Smooth muscle cell (in vitro differentiated cells): ENCODE measurements around the gene UQCRC1. TPM values are rescaled to one million over a fixed set of nuclear protein-coding genes. Genes with fewer than 3 reads are reported as not detected.

Experiments used
- DNase-seq: peaks from one replicate; lab custom pipeline; 2025; ENCODE audit not compliant: unreplicated experiment; lab: John Stamatoyannopoulos, UW
- H2AFZ ChIP-seq: fragments of 200-600 bp; sonication (generic); 2 replicates; pipeline ENCODE4 v1.6.0; 2016; ENCODE audit warnings: antibody characterized with exemption, low read depth, mild to moderate bottlenecking
- H3F3A ChIP-seq: fragments of 200-600 bp; sonication (generic); 2 replicates; pipeline ENCODE4 v1.6.0; 2017; ENCODE audit warnings: antibody characterized with exemption, low read depth
- H3K27ac ChIP-seq: fragments of 200-600 bp; sonication (generic); 2 replicates; pipeline ENCODE4 v1.5.1; 2016; ENCODE audit warnings: low read depth, mild to moderate bottlenecking
- H3K27me3 ChIP-seq: fragments of 200-600 bp; sonication (generic); 2 replicates; pipeline ENCODE4 v1.6.1; 2016; ENCODE audit warnings: low read depth, mild to moderate bottlenecking
- H3K36me3 ChIP-seq: fragments of 200-600 bp; sonication (generic); 2 replicates; pipeline ENCODE4 v1.5.1; 2016; ENCODE audit warnings: low read depth
- H3K4me1 ChIP-seq: fragments of 200-600 bp; sonication (generic); 2 replicates; pipeline ENCODE4 v1.5.1; 2016; ENCODE audit warnings: low read depth
- H3K4me2 ChIP-seq: fragments of 200-600 bp; sonication (generic); 2 replicates; pipeline ENCODE4 v1.6.0; 2016; ENCODE audit warnings: mild to moderate bottlenecking
- H3K4me3 ChIP-seq: fragments of 200-600 bp; sonication (generic); 2 replicates; pipeline ENCODE4 v1.5.1; 2016; ENCODE audit warnings: mild to moderate bottlenecking
- H3K79me2 ChIP-seq: fragments of 200-600 bp; sonication (generic); 2 replicates; pipeline ENCODE4 v1.6.0; 2016; ENCODE audit warnings: low read depth, mild to moderate bottlenecking
- H3K9ac ChIP-seq: fragments of 200-600 bp; sonication (generic); 2 replicates; pipeline ENCODE4 v1.6.0; 2016; ENCODE audit warnings: low read depth
- H3K9me3 ChIP-seq: fragments of 200-600 bp; sonication (generic); replicated peaks from 2 replicates; pipeline ENCODE4 v1.5.1; 2016; ENCODE audit warnings: low read depth
- H4K20me1 ChIP-seq: fragments of 200-600 bp; sonication (generic); 2 replicates; pipeline ENCODE4 v1.6.0; 2016; ENCODE audit warnings: low read depth
- WGBS: methylation state at CpG from one replicate; pipeline ENCODE4 v1.1.7; 2016; ENCODE audit warnings: low lambda C conversion rate; 5-methylcytosine and 5-hydroxymethylcytosine counted together
- polyA plus RNA-seq: library from polyadenylated mRNA; unstranded; fragments of >200 nt; fragmentation: Nextera tagmentation; extraction: Ambion mirVana; gene quantifications from 2 replicates; pipeline ENCODE4 v1.2.1, GENCODE V29; 2016
- total RNA-seq: library from RNA; depleted of rRNA; stranded (reverse); fragments of >200 nt; gene quantifications from 2 replicates; pipeline ENCODE4 v1.2.3, GENCODE V29; 2014
- TF ChIP-seq, protein P1 (sequence below): fragments of 200-600 bp; sonication (generic); IDR thresholded peaks from 2 replicates; pipeline ENCODE4 v1.5.1; 2017; ENCODE audit warnings: borderline replicate concordance, mild to moderate bottlenecking, antibody characterized with exemption; ENCODE audit not compliant: insufficient read depth, poor library complexity, severe bottlenecking

The UQCRC1 gene
- total and polyA plus RNA-seq, 2 experiments from 2014 or later, result 206 to 425 TPM

DNA sequence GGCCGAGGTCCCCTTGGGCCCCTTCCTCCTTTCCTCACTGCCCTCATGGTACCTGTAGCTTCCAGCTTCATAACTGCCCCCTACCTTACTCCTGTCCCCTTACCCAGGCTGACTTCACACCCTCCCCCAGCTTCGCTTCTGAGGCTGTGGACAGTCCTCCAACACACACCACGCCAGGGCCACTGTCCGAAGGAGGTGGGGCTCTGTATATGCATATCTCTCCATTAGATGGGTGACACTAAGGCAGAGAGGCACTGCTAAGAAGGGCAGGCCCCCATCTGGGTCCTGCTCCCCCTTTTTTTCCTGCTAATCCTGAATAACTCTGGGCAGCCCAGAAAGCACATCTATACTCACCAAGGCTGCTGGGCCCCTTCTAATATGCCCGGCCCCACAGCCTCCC lies 13.3 kb downstream of the UQCRC1 start:
- Histone ChIP-seq H3K36me3 (no peaks in the 10 kb centered on the region), H3K4me2 (peak overlapping the region; percentile 61), H3K4me1 (peaks cover 20% of the 10 kb centered on the region), H3K79me2 (peaks cover 15% of the 10 kb centered on the region), H3K4me3 (no peak overlapping the region), H3K27me3 (no peaks in the 10 kb centered on the region), H4K20me1 (peaks cover 21% of the 10 kb centered on the region), H3K9me3 (no peaks in the 10 kb centered on the region), H3K27ac (peak overlapping the region; percentile 100), H2AFZ (no peak overlapping the region), H3F3A (peaks cover 39% of the 10 kb centered on the region), H3K9ac (peak overlapping the region; percentile 91)
- no peak for DNase-seq
- WGBS, result 55% methylated on average over 5 of the region's 5 CpGs
- TF ChIP-seq, protein P1, sequence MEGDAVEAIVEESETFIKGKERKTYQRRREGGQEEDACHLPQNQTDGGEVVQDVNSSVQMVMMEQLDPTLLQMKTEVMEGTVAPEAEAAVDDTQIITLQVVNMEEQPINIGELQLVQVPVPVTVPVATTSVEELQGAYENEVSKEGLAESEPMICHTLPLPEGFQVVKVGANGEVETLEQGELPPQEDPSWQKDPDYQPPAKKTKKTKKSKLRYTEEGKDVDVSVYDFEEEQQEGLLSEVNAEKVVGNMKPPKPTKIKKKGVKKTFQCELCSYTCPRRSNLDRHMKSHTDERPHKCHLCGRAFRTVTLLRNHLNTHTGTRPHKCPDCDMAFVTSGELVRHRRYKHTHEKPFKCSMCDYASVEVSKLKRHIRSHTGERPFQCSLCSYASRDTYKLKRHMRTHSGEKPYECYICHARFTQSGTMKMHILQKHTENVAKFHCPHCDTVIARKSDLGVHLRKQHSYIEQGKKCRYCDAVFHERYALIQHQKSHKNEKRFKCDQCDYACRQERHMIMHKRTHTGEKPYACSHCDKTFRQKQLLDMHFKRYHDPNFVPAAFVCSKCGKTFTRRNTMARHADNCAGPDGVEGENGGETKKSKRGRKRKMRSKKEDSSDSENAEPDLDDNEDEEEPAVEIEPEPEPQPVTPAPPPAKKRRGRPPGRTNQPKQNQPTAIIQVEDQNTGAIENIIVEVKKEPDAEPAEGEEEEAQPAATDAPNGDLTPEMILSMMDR, result no peak

DNA sequence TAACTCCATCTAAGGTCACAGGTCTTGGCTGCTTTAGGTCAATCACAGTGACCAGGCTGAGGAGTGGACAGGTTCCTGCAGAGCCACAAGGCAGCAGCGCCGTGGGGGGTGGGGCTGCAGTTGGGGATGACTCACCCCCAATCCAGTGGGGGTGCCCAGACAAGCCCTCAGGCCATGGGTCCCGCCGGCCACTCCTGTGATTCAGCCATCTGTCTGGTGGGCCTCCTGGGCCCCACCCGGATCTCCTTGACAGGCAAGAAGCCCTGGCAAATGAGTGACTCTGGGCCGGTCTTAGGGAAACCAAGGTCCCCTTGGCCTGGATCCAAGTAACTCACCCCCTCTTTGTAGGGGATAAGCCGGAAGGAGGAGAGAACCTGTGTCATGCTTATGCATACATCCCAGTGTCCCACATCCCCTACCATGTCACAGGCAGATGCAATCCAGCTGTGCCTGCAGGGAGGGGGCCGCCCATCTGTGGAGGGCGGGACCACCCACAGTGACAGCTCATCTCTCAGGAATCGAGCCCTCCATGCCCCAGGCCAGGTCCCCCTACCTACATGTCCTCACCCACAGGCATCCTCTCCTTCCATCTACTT lies 13.8 kb downstream of the UQCRC1 start:
- peak overlapping the region; percentile 77 for H3K4me2 ChIP-seq
- H3K27me3 ChIP-seq, result no peaks in the 10 kb centered on the region
- peaks cover 36% of the 10 kb centered on the region for H3F3A ChIP-seq
- no peak overlapping the region for H2AFZ ChIP-seq
- peak; percentile 52 for DNase-seq
- H3K79me2 ChIP-seq, result peaks cover 15% of the 10 kb centered on the region
- TF ChIP-seq, protein P1, result no peak
- H3K9ac ChIP-seq, result peak overlapping the region; percentile 91
- no peak overlapping the region for H3K4me3 ChIP-seq
- H3K36me3 ChIP-seq, result no peaks in the 10 kb centered on the region
- H3K4me1 ChIP-seq, result peaks cover 20% of the 10 kb centered on the region
- peak overlapping the region; percentile 100 for H3K27ac ChIP-seq
- peaks cover 27% of the 10 kb centered on the region for H4K20me1 ChIP-seq
- WGBS, result 7% methylated on average over 10 of the region's 10 CpGs
- H3K9me3 ChIP-seq, result no peaks in the 10 kb centered on the region

DNA sequence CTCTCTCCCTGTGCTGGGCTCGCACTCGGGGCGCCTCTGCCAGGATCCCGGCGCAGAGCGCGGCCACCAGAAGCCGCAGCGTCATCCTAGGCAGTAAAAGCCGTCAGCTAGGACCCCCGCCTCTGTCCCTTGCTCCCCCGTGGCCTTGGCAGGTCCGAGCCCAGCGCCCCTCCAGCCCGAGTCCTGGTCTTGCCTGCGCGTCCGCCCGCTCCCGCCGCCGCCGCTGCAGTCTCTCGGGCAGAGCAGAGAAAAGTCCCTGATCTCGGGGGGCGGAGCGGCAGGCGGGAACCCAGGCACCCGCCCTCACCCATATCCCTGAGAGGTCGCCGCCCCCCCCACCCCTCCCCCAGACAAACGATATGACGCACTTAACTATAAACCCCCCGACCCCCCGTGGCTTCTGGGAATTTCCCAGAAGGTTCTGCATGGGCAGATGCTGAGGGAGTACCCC lies 14.3 kb downstream of the UQCRC1 start, which contains the start of gene COL7A1:
Gene COL7A1 (minus strand): TSS at position 255 of the 451 bp plus-strand sequence. CDS start 170 bp downstream, at position 85.
- Histone ChIP-seq H3K4me2 (peak within 1 kb of the TSS; percentile 77), H3K27me3 (no peaks in the 10 kb centered on the region), H3K9me3 (no peaks in the 10 kb centered on the region), H3K9ac (peak within 1 kb of the TSS; percentile 91), H2AFZ (no peak within 1 kb of the TSS), H3K4me1 (peaks cover 20% of the 10 kb centered on the region), H3F3A (peaks cover 36% of the 10 kb centered on the region), H3K79me2 (peaks cover 15% of the 10 kb centered on the region), H4K20me1 (peaks cover 32% of the 10 kb centered on the region), H3K27ac (peak within 1 kb of the TSS; percentile 100), H3K36me3 (no peaks in the 10 kb centered on the region), H3K4me3 (peak within 1 kb of the TSS; percentile 34)
- WGBS, result 34% methylated on average over 26 of the region's 35 CpGs
- no peak for DNase-seq
- TF ChIP-seq, protein P1, result no peak
